Measurements from ENCODE around the gene NOP14. TPM values are rescaled to one million over a fixed set of nuclear protein-coding genes. Genes with fewer than 3 reads are reported as not detected.

Gene NOP14
- total and polyA plus RNA-seq, 2 of the 8 experiments (the other 6 are each of a cell fraction or from before 2014, with no cell fraction given): 8.6 to 45.3 TPM

DNA sequence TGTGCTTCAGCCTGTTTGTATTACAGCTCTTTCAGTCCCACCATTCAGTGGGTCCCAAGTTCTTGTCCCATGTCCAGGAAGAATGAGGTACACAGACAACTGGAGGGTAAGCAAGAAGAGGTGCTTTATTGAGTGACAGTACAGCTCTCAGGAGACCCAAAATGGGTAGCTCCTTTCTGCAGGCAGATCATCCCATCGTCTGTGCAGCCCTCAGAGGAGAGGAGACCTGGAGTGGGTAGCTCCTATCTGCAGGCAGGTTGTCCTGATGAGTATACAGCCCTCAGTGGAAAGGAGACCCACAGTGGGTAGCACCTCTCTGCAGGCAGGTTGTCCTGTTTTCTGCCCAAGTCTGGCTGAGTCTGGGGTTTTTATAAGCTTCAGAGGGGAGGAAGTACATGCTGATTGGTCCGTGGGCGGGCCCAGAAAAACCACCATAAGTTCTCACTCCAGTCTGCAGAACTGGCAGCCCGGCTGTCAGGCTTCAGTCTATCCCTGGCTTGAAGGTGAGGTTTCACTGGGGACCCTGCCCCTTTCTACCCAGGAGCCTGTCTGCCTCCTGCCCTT, 18.1 kb upstream of the NOP14 start:
- H2BK20ac ChIP-seq (ENCODE audit: low read length): no peak overlapping the region
- TF ChIP-seq TAF1 (IDR thresholded peaks at IDR 0.05; ENCODE audit: low read depth, low read length) (no peak), ASH2L (IDR thresholded peaks at IDR 0.05; ENCODE audit: low read length) (no peak), MAFK (IDR thresholded peaks at IDR 0.05; ENCODE audit: low read depth, low read length) (no peak), JUND (IDR thresholded peaks at IDR 0.05; ENCODE audit: low read length) (no peak), RAD21 (IDR thresholded peaks at IDR 0.05 in 1 of 2, conservative IDR thresholded peaks at IDR 0.05 in 1 of 2; ENCODE audit: low read depth in 2 of 2, low read length in 2 of 2) (no peak), CHD2 (IDR thresholded peaks at IDR 0.05; ENCODE audit: low read length) (no peak)
- H3K23me2 ChIP-seq (ENCODE audit: low read depth, low read length): no peaks in the 10 kb centered on the region
- no peak overlapping the region for H3K4me2 ChIP-seq (ENCODE audit: insufficient read depth in 1 of 2, low read depth in 2 of 2, low read length in 2 of 2)
- H2BK12ac ChIP-seq (ENCODE audit: low read depth, low read length): no peak overlapping the region
- H2BK15ac ChIP-seq (ENCODE audit: low read length): no peak overlapping the region
- no peak for FAIRE-seq
- no peak overlapping the region for H4K8ac ChIP-seq (ENCODE audit: extremely low read depth, insufficient read depth, low read length)
- H4K91ac ChIP-seq (replicated peaks; ENCODE audit: insufficient read length, low read length): no peak overlapping the region
- no peak for DNase-seq (ENCODE audit: low read depth in 1 of 2, low spot score in 2 of 2)
- no peak overlapping the region for H3K4ac ChIP-seq (replicated peaks; ENCODE audit: insufficient read length, low read depth, low read length)
- no peak overlapping the region for H3K23ac ChIP-seq (ENCODE audit: insufficient read length)
- no peaks in the 10 kb centered on the region for H3K4me1 ChIP-seq (replicated peaks in 1 of 4; ENCODE audit: control insufficient read depth in 3 of 4, insufficient read depth in 4 of 4, low read length in 3 of 4)
- CTCF ChIA-PET (ENCODE audit: partially characterized antibody): interaction anchor here (0.6 to 5.6 kb wide), 7 partner anchors 14 to 92 kb away, joined by 3 to 60 read pairs (median 3); partner anchors contain the start of genes GRK4 and NOP14
- no peak overlapping the region for H2BK120ac ChIP-seq (replicated peaks; ENCODE audit: low read depth, low read length)
- no peaks in the 10 kb centered on the region for H4K20me1 ChIP-seq (replicated peaks in 1 of 2; ENCODE audit: control insufficient read depth in 1 of 2, insufficient read depth in 2 of 2, low read length in 2 of 2)
- POLR2A ChIA-PET (ENCODE audit: partially characterized antibody): no interaction called here
- H3K14ac ChIP-seq (ENCODE audit: insufficient read length): no peak overlapping the region
- H3K18ac ChIP-seq (ENCODE audit: extremely low read depth, low read length): no peak overlapping the region
- H3K27me3 ChIP-seq (replicated peaks in 1 of 4; ENCODE audit: control insufficient read depth in 3 of 4, extremely low read depth in 1 of 4, insufficient read depth in 3 of 4, low read length in 3 of 4): no peaks in the 10 kb centered on the region
- no peak overlapping the region for H4K5ac ChIP-seq (ENCODE audit: insufficient read length, low read depth, low read length)
- H3K9me3 ChIP-seq (ENCODE audit: insufficient read depth in 2 of 2, low read depth in 1 of 2, low read length in 1 of 2): no peaks in the 10 kb centered on the region
- H2BK5ac ChIP-seq (ENCODE audit: low read depth, low read length): no peak overlapping the region
- no peak overlapping the region for H3K56ac ChIP-seq (replicated peaks; ENCODE audit: insufficient read length, low read depth, low read length)
- 69% methylated on average over 4 of the region's 4 CpGs; no CpG with 5 or more reads in 1 of the 2 experiments for WGBS, 2 experiments (ENCODE audit: extremely low coverage in 1 of 2, insufficient coverage in 1 of 2, insufficient read length in 1 of 2, insufficient replicate concordance in 2 of 2, low coverage in 1 of 2, low lambda C conversion rate in 2 of 2, missing lambda C conversion rate in 1 of 2)
- H3K27ac ChIP-seq (ENCODE audit: low read depth, low read length): no peak overlapping the region
- H3K9ac ChIP-seq (replicated peaks in 1 of 4; ENCODE audit: extremely low read depth in 1 of 4, low read depth in 3 of 4, low read length in 3 of 4): no peak overlapping the region
- no peaks in the 10 kb centered on the region for H3K79me2 ChIP-seq (ENCODE audit: control insufficient read depth in 1 of 2, insufficient read depth in 2 of 2, low read length in 2 of 2)
- H2AK5ac ChIP-seq (ENCODE audit: low read depth, low read length): no peak overlapping the region
- H3K4me3 ChIP-seq (ENCODE audit: extremely low read depth in 1 of 4, insufficient read depth in 2 of 4, low read depth in 3 of 4, low read length in 4 of 4): no peak overlapping the region
- H2AFZ ChIP-seq (ENCODE audit: low read length): no peak overlapping the region
- H3K79me1 ChIP-seq (ENCODE audit: low read depth, low read length): no peaks in the 10 kb centered on the region
- H3K36me3 ChIP-seq (ENCODE audit: control insufficient read depth in 2 of 4, insufficient read depth in 4 of 4, low read length in 3 of 4): no peaks in the 10 kb centered on the region
